K562 (cell line): ENCODE data around the gene ZNF581. TPM values are rescaled to one million over a fixed set of nuclear protein-coding genes. Genes with fewer than 3 reads are reported as not detected.
A peak's percentile ranks its signal among the peaks of the same experiment; 100 is the strongest.

ENCODE experiments used
- ATAC-seq: fragments of 200-7000 bp; cut with Tn5 transposase; 3 replicates; pipeline ENCODE4 v1.9.1; 2020; ENCODE audit warnings: moderate library complexity
- BruUV-seq: library from RNA; stranded (reverse); fragments of 400-500 nt; replicated peaks from 2 replicates; lab custom pipeline; 2021; lab: Mats Ljungman, UMichigan
- CTCF ChIA-PET: fragments of 300-600 bp; formaldehyde crosslinking; extraction: SDS; loops from one replicate; lab custom pipeline; 2021; ENCODE audit warnings: low intra/inter-chr PET ratio; lab: Yijun Ruan, JAX
- POLR2A ChIA-PET: fragments of 300-600, 350-650 bp; sonication (Branson Sonifier 250); formaldehyde crosslinking; extraction: SDS; loops from one replicate; lab custom pipeline; 2021; ENCODE audit warnings: antibody characterized with exemption, inconsistent platforms; lab: Yijun Ruan, JAX
- DNase-seq, 4 experiments: peaks; one replicate each; pipeline versions ENCODE4 v3.0.0 to v3.0.0-alpha.2; 2011 to 2018; ENCODE audit warnings: low spot score in 3 of 4, mixed read lengths in 3 of 4; ENCODE audit errors: extremely low read depth in 1 of 4
- FAIRE-seq: peaks from 2 replicates; lab custom pipeline; 2011; peaks lifted over from hg19 to GRCh38; lab: Jason Lieb, UNC
- H2AFZ ChIP-seq: 2 replicates; pipeline ENCODE4 v1.6.0; 2011; ENCODE audit warnings: low read depth, low read length, control low read depth, inconsistent platforms
- H3K27ac ChIP-seq: fragments of 200-600 bp; 3 replicates; pipeline ENCODE4 v1.8.0; 2011; ENCODE audit warnings: low read depth, mild to moderate bottlenecking, control low read depth, inconsistent platforms, low read length, moderate library complexity, mixed read lengths; ENCODE audit errors: extremely low read depth
- H3K27me3 ChIP-seq, 2 experiments: fragments of 300-600 bp in 1 of 2; 2 replicates in 1 of 2; 3 replicates in 1 of 2; pipeline versions ENCODE4 v1.6.0 to v1.8.0; 2011; ENCODE audit warnings: inconsistent platforms in 2 of 2, low read length in 2 of 2, mild to moderate bottlenecking in 1 of 2, mixed read lengths in 1 of 2, moderate library complexity in 1 of 2; ENCODE audit not compliant: control insufficient read depth in 2 of 2, insufficient read depth in 2 of 2
- H3K36me3 ChIP-seq: fragments of 300-600 bp; 3 replicates; pipeline ENCODE4 v1.8.0; 2011; ENCODE audit warnings: mild to moderate bottlenecking, low read length, inconsistent platforms; ENCODE audit not compliant: control insufficient read depth, insufficient read depth
- H3K4me1 ChIP-seq, 2 experiments: fragments of 200-600 bp in 1 of 2; replicated peaks in 1 of 2; 2 replicates in 1 of 2; 3 replicates in 1 of 2; pipeline versions ENCODE4 v1.5.1 to v1.8.0; 2011; ENCODE audit warnings: inconsistent platforms in 2 of 2, low read length in 2 of 2, mild to moderate bottlenecking in 1 of 2, mixed read lengths in 1 of 2, moderate library complexity in 1 of 2; ENCODE audit not compliant: control insufficient read depth in 2 of 2, insufficient read depth in 2 of 2
- H3K4me2 ChIP-seq: 2 replicates; pipeline ENCODE4 v1.6.1; 2011; ENCODE audit warnings: low read length, control low read depth, inconsistent platforms, mixed read lengths; ENCODE audit not compliant: insufficient read depth
- H3K4me3 ChIP-seq: fragments of 200-600 bp; sonication (generic), shearing (Covaris generic); 2 replicates; pipeline ENCODE4 v1.5.1; 2016; ENCODE audit warnings: control low read depth, inconsistent platforms
- H3K79me2 ChIP-seq: fragments of 200-600 bp; 3 replicates; pipeline ENCODE4 v1.8.0; 2011; ENCODE audit warnings: low read length, inconsistent platforms; ENCODE audit not compliant: control insufficient read depth, insufficient read depth
- H3K9ac ChIP-seq, 2 experiments: 2 replicates each; pipeline versions ENCODE4 v1.6.0 to v1.6.1; 2011; ENCODE audit warnings: low read depth in 2 of 2, low read length in 2 of 2, control low read depth in 1 of 2, inconsistent platforms in 1 of 2, mild to moderate bottlenecking in 1 of 2, mixed read lengths in 1 of 2; ENCODE audit not compliant: insufficient read depth in 1 of 2
- H3K9me1 ChIP-seq: one replicate; pipeline ENCODE4 v1.6.0; 2011; ENCODE audit warnings: inconsistent platforms, mild to moderate bottlenecking, low read length, moderate library complexity; ENCODE audit not compliant: control insufficient read depth, insufficient read depth
- H3K9me3 ChIP-seq: replicated peaks from 2 replicates; pipeline ENCODE4 v1.5.1; 2011; ENCODE audit warnings: low read depth, low read length, inconsistent platforms; ENCODE audit not compliant: control insufficient read depth, insufficient read depth
- H4K20me1 ChIP-seq: replicated peaks from 2 replicates; pipeline ENCODE4 v1.6.1; 2011; ENCODE audit warnings: low read length, inconsistent platforms, mixed read lengths; ENCODE audit not compliant: control insufficient read depth, insufficient read depth
- BCOR ChIP-seq: fragments of 450-650 bp; IDR thresholded peaks from 2 replicates; pipeline ENCODE4 v1.6.1; 2016
- DDX20 ChIP-seq: fragments of 450-650 bp; IDR thresholded peaks from 2 replicates; pipeline ENCODE4 v1.6.1; 2016; ENCODE audit warnings: missing genetic modification characterization, low read depth, mild to moderate bottlenecking, missing compliant biosample characterization, moderate library complexity
- DNMT1 ChIP-seq: fragments of 450-650 bp; IDR thresholded peaks from 2 replicates; pipeline ENCODE4 v1.6.1; 2016; ENCODE audit warnings: antibody characterized with exemption, mild to moderate bottlenecking
- HNRNPK ChIP-seq: fragments of 200-400 bp; formaldehyde crosslinking; IDR thresholded peaks from one replicate; pipeline ENCODE4 v1.6.1; 2018; ENCODE audit warnings: mild to moderate bottlenecking, low read depth, low read length; ENCODE audit not compliant: poor library complexity, severe bottlenecking
- POLR2G ChIP-seq: fragments of 200-400 bp; formaldehyde crosslinking; IDR thresholded peaks from 2 replicates; pipeline ENCODE4 v1.6.1; 2017; ENCODE audit warnings: low read depth, mild to moderate bottlenecking, antibody characterized with exemption, low read length, moderate library complexity
- RBFOX2 ChIP-seq: fragments of 200-400 bp; formaldehyde crosslinking; IDR thresholded peaks from 2 replicates; pipeline ENCODE4 v1.6.1; 2017; ENCODE audit warnings: low read depth, mild to moderate bottlenecking, low read length, moderate library complexity
- RBM25 ChIP-seq: fragments of 200-400 bp; formaldehyde crosslinking; IDR thresholded peaks from 2 replicates; pipeline ENCODE4 v1.6.1; 2018; ENCODE audit warnings: low read length, low read depth, moderate library complexity; ENCODE audit not compliant: severe bottlenecking
- SIRT6 ChIP-seq: IDR thresholded peaks from one replicate; pipeline ENCODE4 v1.6.1; 2012; ENCODE audit warnings: low read depth, mild to moderate bottlenecking, control low read depth, inconsistent platforms, low read length, moderate library complexity
- SMARCC2 ChIP-seq: fragments of 450-650 bp; IDR thresholded peaks from 2 replicates; pipeline ENCODE4 v1.6.1; 2017; ENCODE audit warnings: antibody characterized with exemption, moderate library complexity, mild to moderate bottlenecking, low read depth
- SMC3 ChIP-seq: conservative IDR thresholded peaks from 2 replicates; pipeline ENCODE4 v1.6.1; 2011; ENCODE audit warnings: low read depth, low read length, improper control_type of control experiment; ENCODE audit not compliant: insufficient read depth
- ZC3H4 ChIP-seq: sonication (generic); formaldehyde crosslinking; IDR thresholded peaks from 2 replicates; pipeline ENCODE4 v1.9.0; 2021; ENCODE audit warnings: missing genetic modification reagents, borderline replicate concordance
- ZNF165 ChIP-seq: fragments of 250-450 bp; sonication (Bioruptor Pico); IDR thresholded peaks from 2 replicates; pipeline ENCODE4 v1.4.0; 2020; ENCODE audit warnings: borderline replicate concordance
- WGBS: fragments of 100-300 bp; shearing (Covaris generic); methylation state at CpG from one replicate; pipeline ENCODE4 v1.1.6; 2016; ENCODE audit warnings: low coverage, mixed read lengths; ENCODE audit not compliant: insufficient coverage; ENCODE audit errors: missing lambda C conversion rate; 5-methylcytosine and 5-hydroxymethylcytosine counted together
- in situ Hi-C: fragments of 300-500 bp; cut with MboI; formaldehyde crosslinking; loops from 4 replicates; pipeline ENCODE4 v1.15.0; 2018; ENCODE audit warnings: inconsistent platforms, mixed read lengths
- intact Hi-C: fragments of 100-400 bp; cut with micrococcal nuclease; formaldehyde crosslinking; loops from 2 replicates; pipeline ENCODE4 v1.14.2; 2022
- polyA plus RNA-seq, 8 experiments: library from polyadenylated mRNA; depleted of rRNA in 4 of 8; stranded (reverse) in 5 of 8; unstranded in 3 of 8; fragments of >200 nt; fragmentation: Nextera tagmentation in 2 of 8; fragmentation: Illumina TruSeq in 1 of 8; extraction: Ambion mirVana in 2 of 8; extraction: Trizol in 1 of 8; gene quantifications; 2 replicates each; pipeline versions ENCODE4 v1.2.1 to v1.2.3, GENCODE V29; 2011 to 2014; ENCODE audit warnings: inconsistent platforms in 1 of 8, missing spikeins in 1 of 8
- total RNA-seq, 7 experiments: library from RNA; depleted of rRNA in 6 of 7; stranded (reverse); fragments of >200 nt in 6 of 7; fragmentation: Illumina TruSeq in 2 of 7; extraction: Trizol in 2 of 7; gene quantifications; 2 replicates each; pipeline versions ENCODE4 v1.2.1 to v1.2.3, GENCODE V29; 2011 to 2021; ENCODE audit warnings: low replicate concordance in 1 of 7

ZNF581 gene
- total and polyA plus RNA-seq, 9 of the 15 experiments (the other 6 are each of a cell fraction or from before 2014, with no cell fraction given): 2.4 to 39.4 (median 15.4) TPM

DNA sequence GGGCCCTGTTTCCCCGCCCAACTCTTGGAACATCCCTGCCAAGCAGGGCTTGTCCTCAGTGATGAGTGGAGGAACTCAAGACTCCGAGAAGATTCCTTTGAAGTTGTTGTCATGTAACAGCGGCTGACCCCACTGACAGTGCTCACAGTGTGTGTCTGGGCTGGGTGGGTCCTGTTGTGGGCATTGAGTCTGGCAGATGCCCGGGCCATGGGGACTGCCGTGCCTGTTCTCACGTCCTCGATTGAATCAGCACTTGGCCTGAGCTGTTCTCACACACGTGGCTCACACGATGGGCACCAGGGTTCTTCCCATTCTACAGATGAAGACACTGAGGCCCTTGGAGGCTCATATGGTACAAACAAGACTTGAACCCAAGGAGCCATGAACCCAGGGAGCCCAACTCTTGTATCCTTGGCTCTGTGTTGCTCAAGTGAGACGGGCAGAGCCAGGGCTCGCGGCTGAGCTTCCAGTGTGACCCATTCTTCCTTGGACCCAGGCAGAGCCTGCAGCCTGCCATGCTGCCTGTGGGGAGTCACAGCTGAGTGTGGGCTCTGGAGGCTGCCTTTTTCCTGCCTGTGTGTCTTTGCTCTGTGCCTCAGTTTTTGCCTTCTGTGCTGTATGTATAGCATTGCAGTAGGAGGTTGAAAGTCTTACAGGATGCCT is 23.0 kb downstream of the ZNF581 start:
- H3K79me2 ChIP-seq: peaks cover 85% of the 10 kb centered on the region
- no peak overlapping the region for H3K4me3 ChIP-seq
- CTCF ChIA-PET: no interaction called here
- POLR2A ChIA-PET: interaction anchor here (1.0 to 3.3 kb wide), 4 partner anchors 9 to 36 kb away, joined by 3 to 21 read pairs (median 8); partner anchors contain the start of gene U2AF2
- no peak overlapping the region for H3K9ac ChIP-seq
- H3K36me3 ChIP-seq: peaks cover 98% of the 10 kb centered on the region
- H4K20me1 ChIP-seq: peaks cover 62% of the 10 kb centered on the region
- no peak overlapping the region for H2AFZ ChIP-seq
- H3K9me3 ChIP-seq: no peaks in the 10 kb centered on the region
- no peaks in the 10 kb centered on the region for H3K27me3 ChIP-seq
- in situ Hi-C loops: no loop called here
- peaks cover 2 to 24% of the 10 kb centered on the region in 2 experiments; a peak in 4 of 5 replicates for H3K4me1 ChIP-seq
- no peak for DNase-seq
- 97% methylated on average over 12 of the region's 12 CpGs for WGBS
- no peak overlapping the region for H3K27ac ChIP-seq
- ATAC-seq: no peak
- intact Hi-C loops: no loop called here
- no peak for FAIRE-seq
- peaks cover 9% of the 10 kb centered on the region for H3K9me1 ChIP-seq
- TF ChIP-seq SMARCC2: no peak
- no peak for TF ChIP-seq HNRNPK
- TF ChIP-seq BCOR: peak; percentile 29; the same call in 1 of the 2 replicates
- no peak for TF ChIP-seq SMC3
- TF ChIP-seq RBFOX2: 0 out of 2 replicates have a peak, but pooled peaks have one; percentile 4
- no peak for TF ChIP-seq ZNF165
- TF ChIP-seq SIRT6: no peak
- TF ChIP-seq DNMT1: no peak
- TF ChIP-seq DDX20: no peak
- 0 out of 2 replicates have a peak, but pooled peaks have one; percentile 25 for TF ChIP-seq POLR2G
- TF ChIP-seq RBM25: peak; percentile 71
- TF ChIP-seq ZC3H4 (CRISPR knock-in tag): no peak
- H3K4me2 ChIP-seq: no peak overlapping the region
- BruUV-seq: no TSS peak
